Measurements from ENCODE around the gene AGBL1. TPM values are rescaled to one million over a fixed set of nuclear protein-coding genes. Genes with fewer than 3 reads are reported as not detected.

AGBL1 gene
- total RNA-seq, 1 experiment from 2014 or later: not detected

GRCh38 chr15:86408261-86408660 lies 328.6 kb downstream of the AGBL1 start:
- ChIA-PET POLR2A (ENCODE audit: unreplicated experiment) (no interaction called here), CTCF (no interaction called here)
- no peaks in the 10 kb centered on the region for H3K4me1 ChIP-seq (replicated peaks; ENCODE audit: insufficient read depth)
- H3K27ac ChIP-seq: no peak overlapping the region
- H3K36me3 ChIP-seq (ENCODE audit: low read depth): no peaks in the 10 kb centered on the region
- H3K4me3 ChIP-seq: no peak overlapping the region
- no peaks in the 10 kb centered on the region for H3K79me2 ChIP-seq (ENCODE audit: low read depth)
- no peak overlapping the region for H2AFZ ChIP-seq
- intact Hi-C loops (cut with micrococcal nuclease; ENCODE audit: unreplicated experiment): no loop called here
- H3K27me3 ChIP-seq (ENCODE audit: insufficient read depth, low read depth): no peaks in the 10 kb centered on the region
- H3K4me2 ChIP-seq: no peak overlapping the region
- H3K9me3 ChIP-seq (ENCODE audit: insufficient read depth, low read depth): no peaks in the 10 kb centered on the region
- BruUV-seq (replicated peaks): no TSS peak
- H3K9me2 ChIP-seq (ENCODE audit: insufficient read depth): no peaks in the 10 kb centered on the region
- H4K20me1 ChIP-seq (ENCODE audit: insufficient read depth): 0 out of 2 replicates have a peak, but pooled peaks cover 2% of the 10 kb centered on the region
- DNase-seq: no peak
- no peaks in the 10 kb centered on the region for H3F3A ChIP-seq (ENCODE audit: insufficient read depth, low read depth)
- no peak for TF ChIP-seq EZH2 (IDR thresholded peaks at IDR 0.05; ENCODE audit: low read depth)
- TF ChIP-seq, protein P1, sequence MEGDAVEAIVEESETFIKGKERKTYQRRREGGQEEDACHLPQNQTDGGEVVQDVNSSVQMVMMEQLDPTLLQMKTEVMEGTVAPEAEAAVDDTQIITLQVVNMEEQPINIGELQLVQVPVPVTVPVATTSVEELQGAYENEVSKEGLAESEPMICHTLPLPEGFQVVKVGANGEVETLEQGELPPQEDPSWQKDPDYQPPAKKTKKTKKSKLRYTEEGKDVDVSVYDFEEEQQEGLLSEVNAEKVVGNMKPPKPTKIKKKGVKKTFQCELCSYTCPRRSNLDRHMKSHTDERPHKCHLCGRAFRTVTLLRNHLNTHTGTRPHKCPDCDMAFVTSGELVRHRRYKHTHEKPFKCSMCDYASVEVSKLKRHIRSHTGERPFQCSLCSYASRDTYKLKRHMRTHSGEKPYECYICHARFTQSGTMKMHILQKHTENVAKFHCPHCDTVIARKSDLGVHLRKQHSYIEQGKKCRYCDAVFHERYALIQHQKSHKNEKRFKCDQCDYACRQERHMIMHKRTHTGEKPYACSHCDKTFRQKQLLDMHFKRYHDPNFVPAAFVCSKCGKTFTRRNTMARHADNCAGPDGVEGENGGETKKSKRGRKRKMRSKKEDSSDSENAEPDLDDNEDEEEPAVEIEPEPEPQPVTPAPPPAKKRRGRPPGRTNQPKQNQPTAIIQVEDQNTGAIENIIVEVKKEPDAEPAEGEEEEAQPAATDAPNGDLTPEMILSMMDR (conservative IDR thresholded peaks at IDR 0.05): no peak

GRCh38 chr15:86411916-86412315 lies 332.2 kb downstream of the AGBL1 start:
- no peak overlapping the region for H3K4me3 ChIP-seq
- intact Hi-C loops (cut with micrococcal nuclease; ENCODE audit: unreplicated experiment): no loop called here
- no peaks in the 10 kb centered on the region for H3K79me2 ChIP-seq (ENCODE audit: low read depth)
- H3K27me3 ChIP-seq (ENCODE audit: insufficient read depth, low read depth): no peaks in the 10 kb centered on the region
- ChIA-PET CTCF (no interaction called here), POLR2A (ENCODE audit: unreplicated experiment) (no interaction called here)
- no peak overlapping the region for H2AFZ ChIP-seq
- DNase-seq: no peak
- H3K4me2 ChIP-seq: no peak overlapping the region
- H3F3A ChIP-seq (ENCODE audit: insufficient read depth, low read depth): no peaks in the 10 kb centered on the region
- H4K20me1 ChIP-seq (ENCODE audit: insufficient read depth): no peaks in the 10 kb centered on the region
- H3K4me1 ChIP-seq (replicated peaks; ENCODE audit: insufficient read depth): no peaks in the 10 kb centered on the region
- H3K36me3 ChIP-seq (ENCODE audit: low read depth): no peaks in the 10 kb centered on the region
- no TSS peak for BruUV-seq (replicated peaks)
- H3K9me3 ChIP-seq (ENCODE audit: insufficient read depth, low read depth): no peaks in the 10 kb centered on the region
- TF ChIP-seq, protein P1 (conservative IDR thresholded peaks at IDR 0.05): no peak
- no peak for TF ChIP-seq EZH2 (IDR thresholded peaks at IDR 0.05; ENCODE audit: low read depth)
- no peak overlapping the region for H3K27ac ChIP-seq
- no peaks in the 10 kb centered on the region for H3K9me2 ChIP-seq (ENCODE audit: insufficient read depth)

DNA sequence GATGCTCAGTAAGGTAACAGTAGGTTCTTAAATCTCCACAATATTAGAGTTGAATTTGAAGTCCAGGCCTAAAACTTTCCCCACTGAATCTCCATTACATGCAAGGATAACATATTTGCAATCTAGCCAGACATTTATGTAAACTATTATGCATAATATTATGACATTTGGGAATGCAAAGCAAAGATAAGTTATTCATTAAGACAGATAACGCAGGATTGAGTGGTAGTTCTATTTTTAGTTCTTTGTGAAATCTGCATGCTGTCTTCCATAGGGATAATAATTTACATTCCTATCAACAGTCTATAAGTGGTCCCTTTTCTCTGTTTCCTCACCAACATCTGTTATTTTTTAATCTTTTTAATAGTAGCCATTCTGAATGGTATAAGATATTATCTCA lies 333.5 kb downstream of the AGBL1 start:
- Histone ChIP-seq H4K20me1 (ENCODE audit: insufficient read depth) (no peaks in the 10 kb centered on the region), H3K79me2 (ENCODE audit: low read depth) (no peaks in the 10 kb centered on the region), H3K9me2 (ENCODE audit: insufficient read depth) (no peaks in the 10 kb centered on the region), H3F3A (ENCODE audit: insufficient read depth, low read depth) (no peaks in the 10 kb centered on the region), H3K4me3 (no peak overlapping the region), H3K4me1 (replicated peaks; ENCODE audit: insufficient read depth) (no peaks in the 10 kb centered on the region), H3K27me3 (ENCODE audit: insufficient read depth, low read depth) (no peaks in the 10 kb centered on the region), H3K4me2 (no peak overlapping the region), H3K27ac (no peak overlapping the region), H3K36me3 (ENCODE audit: low read depth) (no peaks in the 10 kb centered on the region), H2AFZ (no peak overlapping the region), H3K9me3 (ENCODE audit: insufficient read depth, low read depth) (no peaks in the 10 kb centered on the region)
- POLR2A ChIA-PET (ENCODE audit: unreplicated experiment): no interaction called here
- CTCF ChIA-PET: no interaction called here
- DNase-seq: no peak
- intact Hi-C loops (cut with micrococcal nuclease; ENCODE audit: unreplicated experiment): no loop called here
- TF ChIP-seq EZH2 (IDR thresholded peaks at IDR 0.05; ENCODE audit: low read depth): no peak
- TF ChIP-seq, protein P1 (conservative IDR thresholded peaks at IDR 0.05): no peak
- no TSS peak for BruUV-seq (replicated peaks)

Measured in PC-9 (cell line).